IPS DF 4.7 (cell line): Measurements from ENCODE around the gene ESF1.

Experiments
- DNase-seq: peaks from one replicate; pipeline ENCODE4 v3.0.0-alpha.2; 2013; ENCODE audit warnings: low spot score; ENCODE audit errors: extremely low read depth

ESF1 gene

GRCh38 chr20:13681248-13682125, 103.2 kb downstream of the ESF1 start:
- DNase-seq = no peak

DNA sequence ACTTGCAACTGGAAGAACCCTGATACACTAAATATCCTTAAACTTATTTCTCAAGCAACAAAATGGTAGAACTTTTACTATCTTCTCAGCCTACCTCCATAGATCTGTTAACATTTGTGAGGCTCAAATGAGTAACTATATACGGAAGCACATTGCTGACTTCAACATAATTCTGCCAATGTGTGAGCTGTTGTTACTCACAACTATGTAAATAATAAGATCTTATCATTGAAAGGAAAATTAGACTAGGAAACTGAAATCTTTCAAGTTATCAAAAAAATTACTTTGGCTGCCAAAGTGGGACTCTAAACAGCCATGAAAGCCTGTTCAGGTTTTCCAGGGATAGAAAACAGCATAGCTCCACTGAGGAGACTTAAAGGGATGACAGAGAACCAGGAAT, 105.8 kb downstream of the ESF1 start:
- no peak for DNase-seq

GRCh38 chr20:13677241-13677640, 107.5 kb downstream of the ESF1 start:
- no peak for DNase-seq

GRCh38 chr20:13676682-13677081, 108.0 kb downstream of the ESF1 start:
- DNase-seq = no peak

DNA sequence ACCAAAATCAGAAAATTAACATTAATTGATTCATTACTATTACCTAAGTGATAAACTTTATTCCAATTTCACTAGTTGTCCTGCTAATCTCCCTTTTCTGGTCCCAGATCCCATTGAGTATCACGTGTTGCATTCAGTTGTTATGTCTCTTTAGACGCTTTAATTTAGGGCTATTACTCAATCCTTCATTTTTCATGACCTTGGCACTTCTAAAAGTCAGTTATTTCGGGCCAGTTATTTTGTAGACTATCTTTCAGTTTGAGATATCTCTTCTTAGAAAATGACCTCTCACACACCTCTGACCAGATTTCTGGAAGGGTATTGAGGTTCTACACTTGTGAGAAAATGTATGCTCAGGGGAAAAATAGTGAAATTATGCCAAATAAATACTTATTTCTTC, 112.0 kb downstream of the ESF1 start:
- no peak for DNase-seq

GRCh38 chr20:13671916-13672378, 112.8 kb downstream of the ESF1 start:
- DNase-seq = no peak

GRCh38 chr20:13671512-13671911, 113.2 kb downstream of the ESF1 start:
- no peak for DNase-seq

GRCh38 chr20:13670160-13670559, 114.6 kb downstream of the ESF1 start:
- no peak for DNase-seq

DNA sequence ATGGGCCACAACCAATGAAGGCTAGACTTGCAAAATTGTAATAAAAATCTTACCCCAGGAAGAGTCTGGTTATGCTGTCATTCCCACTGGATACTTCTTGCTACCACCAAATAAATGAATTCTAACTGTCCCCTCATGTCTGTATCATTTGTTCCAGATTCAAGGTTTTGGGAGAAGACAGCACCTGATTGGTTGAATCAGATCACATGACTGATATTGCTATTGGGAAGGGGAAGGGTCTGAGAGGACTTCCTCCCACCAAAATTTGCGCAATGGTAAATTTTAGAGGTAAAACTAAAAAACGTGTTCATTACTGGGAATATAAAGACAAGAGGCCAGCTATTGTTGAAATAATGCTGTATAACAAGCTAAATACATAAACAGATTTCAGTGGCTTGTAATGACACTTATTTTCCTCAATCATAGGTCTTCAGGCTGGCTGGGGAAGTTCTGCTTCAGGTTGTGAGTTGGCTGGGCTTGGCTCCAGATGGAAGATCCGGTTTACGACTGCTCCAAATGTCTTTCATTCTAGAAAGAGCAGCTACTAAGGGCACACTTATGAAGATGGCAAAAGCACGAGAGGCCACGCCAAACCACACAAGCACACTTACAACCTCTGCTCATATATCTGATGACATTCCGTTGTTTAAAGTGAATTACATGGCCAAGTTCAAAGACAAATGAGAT, 118.9 kb downstream of the ESF1 start:
- DNase-seq = no peak
